Fibroblast of lung (primary cell): ENCODE results near the gene TMEM132D.

Experiments used
- EZH2 ChIP-seq: IDR thresholded peaks from 2 replicates; pipeline ENCODE4 v1.5.1; 2012; ENCODE audit warnings: low read length, control low read depth, mild to moderate bottlenecking; ENCODE audit errors: missing control alignments
- TF ChIP-seq, protein P1 (sequence below), 2 donors: IDR thresholded peaks in 1 of 2; conservative IDR thresholded peaks in 1 of 2; 1 replicate in 1 of 2; 2 replicates in 1 of 2; pipeline ENCODE4 v1.5.1; 2011 to 2012; ENCODE audit warnings: low read length in 2 of 2, control low read depth in 1 of 2, inconsistent platforms in 1 of 2, low read depth in 1 of 2, mild to moderate bottlenecking in 1 of 2

GRCh38 chr12:129097451-129097850, 806.4 kb downstream of the TMEM132D start:
- no peak for TF ChIP-seq EZH2
- TF ChIP-seq, protein P1, sequence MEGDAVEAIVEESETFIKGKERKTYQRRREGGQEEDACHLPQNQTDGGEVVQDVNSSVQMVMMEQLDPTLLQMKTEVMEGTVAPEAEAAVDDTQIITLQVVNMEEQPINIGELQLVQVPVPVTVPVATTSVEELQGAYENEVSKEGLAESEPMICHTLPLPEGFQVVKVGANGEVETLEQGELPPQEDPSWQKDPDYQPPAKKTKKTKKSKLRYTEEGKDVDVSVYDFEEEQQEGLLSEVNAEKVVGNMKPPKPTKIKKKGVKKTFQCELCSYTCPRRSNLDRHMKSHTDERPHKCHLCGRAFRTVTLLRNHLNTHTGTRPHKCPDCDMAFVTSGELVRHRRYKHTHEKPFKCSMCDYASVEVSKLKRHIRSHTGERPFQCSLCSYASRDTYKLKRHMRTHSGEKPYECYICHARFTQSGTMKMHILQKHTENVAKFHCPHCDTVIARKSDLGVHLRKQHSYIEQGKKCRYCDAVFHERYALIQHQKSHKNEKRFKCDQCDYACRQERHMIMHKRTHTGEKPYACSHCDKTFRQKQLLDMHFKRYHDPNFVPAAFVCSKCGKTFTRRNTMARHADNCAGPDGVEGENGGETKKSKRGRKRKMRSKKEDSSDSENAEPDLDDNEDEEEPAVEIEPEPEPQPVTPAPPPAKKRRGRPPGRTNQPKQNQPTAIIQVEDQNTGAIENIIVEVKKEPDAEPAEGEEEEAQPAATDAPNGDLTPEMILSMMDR (conservative IDR thresholded peaks at IDR 0.05 in 1 of 2, IDR thresholded peaks at IDR 0.05 in 1 of 2; ENCODE audit: low read depth in 1 of 2, low read length in 2 of 2): no peak
